Endothelial cell of umbilical vein (primary cell): ENCODE results near the gene ARHGEF7.

Source experiments
- CTCF ChIP-seq, 2 donors: IDR thresholded peaks; 1 replicate in 1 of 2; 2 replicates in 1 of 2; pipeline ENCODE4 v1.5.1; 2011; ENCODE audit warnings: low read length in 2 of 2, mild to moderate bottlenecking in 2 of 2, moderate library complexity in 2 of 2, control low read depth in 1 of 2, inconsistent platforms in 1 of 2, low read depth in 1 of 2; ENCODE audit not compliant: insufficient read depth in 1 of 2; ENCODE audit errors: extremely low read depth in 1 of 2
- EZH2 ChIP-seq: IDR thresholded peaks from 2 replicates; pipeline ENCODE4 v1.6.1; 2012; ENCODE audit warnings: borderline replicate concordance, low read depth, mild to moderate bottlenecking, moderate library complexity, low read length, inconsistent platforms; ENCODE audit not compliant: severe bottlenecking
- JUN ChIP-seq: IDR thresholded peaks from 2 replicates; pipeline ENCODE4 v1.6.1; 2011; ENCODE audit warnings: borderline replicate concordance, low read depth; ENCODE audit not compliant: insufficient read length, insufficient read depth
- MAX ChIP-seq: IDR thresholded peaks from 2 replicates; pipeline ENCODE4 v1.6.1; 2011; ENCODE audit not compliant: insufficient read depth, insufficient read length
- POLR2A ChIP-seq: IDR thresholded peaks from 2 replicates; pipeline ENCODE4 v1.6.1; 2012; ENCODE audit warnings: low read depth, mild to moderate bottlenecking, control low read depth, low read length
- POLR2AphosphoS5 ChIP-seq: IDR thresholded peaks from 2 replicates; pipeline ENCODE4 v1.6.1; 2012; ENCODE audit warnings: low read depth, mild to moderate bottlenecking, control low read depth, low read length, moderate library complexity; ENCODE audit not compliant: insufficient read depth

- TF ChIP-seq CTCF (IDR thresholded peaks at IDR 0.05; ENCODE audit: extremely low read depth in 1 of 2, insufficient read depth in 1 of 2, low read depth in 1 of 2, low read length in 2 of 2) (no peak), POLR2A (no peak), MAX (no peak), JUN (no peak), EZH2 (no peak), POLR2AphosphoS5 (no peak)
Measured at GRCh38 chr13:111292710-111293485, 177.8 kb downstream of the ARHGEF7 start.
